Activated CD8-positive, alpha-beta memory T cell treated with anti-CD3 and anti-CD28 coated beads for 1 hour (primary cell): Measurements from ENCODE around the gene IQSEC2.
A peak's percentile ranks its signal among the peaks of the same experiment; 100 is the strongest.

Experiments
- DNase-seq, 2 donors: peaks; one replicate each; pipeline ENCODE4 v3.0.0-alpha.2; 2020; ENCODE audit warnings: low read depth in 1 of 2; ENCODE audit errors: extremely low read depth in 1 of 2

The IQSEC2 gene

DNA sequence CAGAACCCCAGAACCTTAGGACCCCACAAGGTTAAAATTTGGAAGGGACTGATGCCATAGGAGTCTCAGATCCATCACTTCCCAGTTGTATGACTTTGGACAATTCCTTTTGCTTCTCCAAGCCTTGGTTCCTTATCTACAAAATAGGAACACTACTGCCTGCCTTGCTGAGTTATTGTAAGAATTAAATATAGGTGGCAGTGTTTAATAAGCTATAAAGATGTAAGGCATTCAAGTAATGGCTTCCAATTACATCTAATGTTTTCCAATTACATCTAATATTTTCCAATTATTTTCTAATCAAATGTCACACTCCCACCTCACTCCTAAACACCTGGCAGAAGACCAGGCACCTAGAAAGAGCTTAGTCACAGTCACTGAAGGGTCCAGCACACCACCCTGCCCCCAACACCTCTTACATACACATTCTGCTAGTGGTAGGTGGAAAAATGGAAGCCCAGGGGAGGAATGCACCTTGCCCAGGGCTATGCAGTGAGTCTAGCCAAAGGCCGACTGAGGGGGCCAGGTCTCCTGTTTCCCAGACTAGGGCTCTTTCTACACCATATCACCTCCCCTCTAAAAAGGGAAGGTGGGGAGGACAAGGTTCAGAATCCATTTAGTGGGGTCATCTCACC is 31.9 kb downstream of the IQSEC2 start:
- DNase-seq: no peak

- no peak for DNase-seq
Observed at GRCh38 chrX:53247928-53248327, 33.5 kb downstream of the IQSEC2 start.

DNA sequence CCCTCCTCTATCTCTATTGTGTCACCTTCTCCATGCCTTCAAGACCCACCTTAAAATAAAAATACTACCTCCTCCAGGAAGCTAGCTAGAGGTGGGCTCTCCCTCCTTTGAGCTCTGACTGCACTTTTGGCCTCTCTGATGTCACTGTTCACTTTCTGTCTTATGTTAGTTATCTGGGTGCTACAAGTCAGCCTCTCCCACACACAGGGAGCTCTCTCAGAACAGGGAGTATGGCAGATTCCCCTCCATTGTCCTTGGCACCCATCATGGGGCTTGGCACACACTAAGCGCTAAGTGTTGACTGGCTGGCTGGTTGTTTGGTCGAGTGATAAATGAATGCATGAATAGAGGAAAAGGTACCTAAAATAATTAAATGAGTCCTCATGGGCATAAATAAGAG is 35.2 kb downstream of the IQSEC2 start:
- DNase-seq: no peak

DNA sequence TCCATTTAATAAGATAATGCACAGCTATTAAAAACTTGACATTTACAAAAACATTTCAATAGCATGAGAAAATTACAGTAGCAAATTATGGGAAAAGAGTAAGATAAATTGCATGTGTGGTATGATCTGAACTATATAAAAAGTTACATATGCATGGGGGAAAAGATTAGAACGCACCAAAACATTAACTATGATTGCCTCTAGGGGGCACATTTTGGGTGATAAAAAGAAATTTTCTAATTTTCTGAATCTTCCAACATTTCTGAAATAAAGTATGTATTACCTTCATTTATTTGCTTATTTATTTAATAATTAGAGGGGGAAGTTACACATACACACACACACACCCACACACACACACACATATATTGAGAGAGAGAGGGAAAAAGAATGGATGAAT is 36.8 kb downstream of the IQSEC2 start:
- no peak for DNase-seq

- DNase-seq: no peak
Observed at GRCh38 chrX:53242310-53242709, 39.1 kb downstream of the IQSEC2 start.

- no peak for DNase-seq
Observed at GRCh38 chrX:53241558-53241957, 39.8 kb downstream of the IQSEC2 start.

GRCh38 chrX:53239474-53239873 is 41.9 kb downstream of the IQSEC2 start:
- no peak for DNase-seq

GRCh38 chrX:53237056-53237455 is 44.3 kb downstream of the IQSEC2 start:
- no peak for DNase-seq

DNA sequence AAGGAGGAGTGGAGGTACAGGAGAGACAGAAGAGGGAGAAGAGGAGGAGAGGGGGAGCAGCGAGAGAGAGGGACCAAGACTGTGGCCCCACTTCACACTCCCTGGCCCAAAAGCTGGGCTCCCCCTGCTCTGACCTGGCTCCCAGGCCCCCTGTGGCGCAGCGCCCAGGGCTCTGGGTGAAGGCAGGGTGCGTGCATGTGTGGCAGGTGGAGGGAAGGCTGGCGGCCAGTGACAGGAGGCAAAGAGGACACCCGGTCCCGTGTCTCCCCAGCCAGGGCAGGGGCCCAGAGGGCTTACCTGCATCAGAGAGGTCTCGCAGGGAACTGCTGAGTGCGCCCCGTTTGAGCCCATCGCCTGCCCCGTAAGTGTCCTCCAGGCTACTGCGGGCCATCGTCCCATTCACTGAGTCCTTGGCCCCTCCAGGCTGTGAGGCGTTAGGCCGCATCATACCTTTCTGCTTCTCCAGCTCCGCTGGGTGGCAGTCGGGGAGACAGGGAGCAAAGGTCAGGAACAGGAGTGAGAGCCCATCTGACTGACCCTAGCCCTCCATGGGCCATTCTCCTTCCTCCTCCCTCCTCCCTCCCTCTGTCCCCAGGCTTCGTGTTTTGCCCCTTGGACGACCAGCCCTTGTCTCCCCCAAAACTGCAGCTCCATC is 45.2 kb downstream of the IQSEC2 start:
- DNase-seq: no peak

- DNase-seq: no peak
Observed at GRCh38 chrX:53235566-53235965, 45.8 kb downstream of the IQSEC2 start.

DNA sequence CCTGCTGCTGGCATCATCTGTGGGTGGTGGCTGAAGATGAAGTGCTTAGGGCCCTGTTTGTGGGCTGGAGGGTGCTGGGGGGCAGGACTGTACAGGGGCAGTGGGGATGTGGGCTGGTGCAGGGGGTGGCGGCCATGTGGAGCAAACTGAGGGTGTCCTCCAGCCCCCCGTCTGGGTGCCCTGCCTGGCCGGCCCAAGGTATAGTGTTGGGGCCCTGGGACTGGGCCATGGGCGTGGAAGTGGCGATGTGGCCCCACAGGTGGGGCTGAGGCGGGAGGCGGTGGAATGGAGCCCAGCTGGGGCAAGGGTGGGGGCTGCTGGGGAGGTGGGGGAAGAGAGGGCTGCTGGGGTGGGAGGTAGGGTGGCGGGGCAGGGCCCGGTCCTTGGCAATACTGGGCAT is 46.9 kb downstream of the IQSEC2 start:
- DNase-seq: no peak

DNA sequence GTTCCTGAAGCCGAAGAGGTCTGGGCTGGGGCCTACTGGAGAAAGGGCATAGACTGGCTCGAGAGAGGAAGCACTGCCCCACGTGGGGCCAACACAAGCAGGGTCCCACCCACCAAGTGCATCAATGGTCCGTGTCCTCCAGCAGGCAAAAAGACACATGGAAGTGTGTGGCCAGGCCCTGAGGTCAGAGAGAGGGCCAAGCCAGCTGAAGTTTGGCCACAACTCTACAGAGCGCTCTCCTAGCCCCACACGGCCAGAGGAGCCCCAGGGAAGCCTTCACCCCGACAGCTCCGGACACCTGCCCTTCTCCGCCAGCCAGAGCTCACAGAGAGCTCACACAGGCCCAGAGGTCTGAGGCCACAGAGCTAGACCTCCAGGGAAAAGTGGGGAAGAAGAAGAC is 47.8 kb downstream of the IQSEC2 start:
- no peak for DNase-seq

DNA sequence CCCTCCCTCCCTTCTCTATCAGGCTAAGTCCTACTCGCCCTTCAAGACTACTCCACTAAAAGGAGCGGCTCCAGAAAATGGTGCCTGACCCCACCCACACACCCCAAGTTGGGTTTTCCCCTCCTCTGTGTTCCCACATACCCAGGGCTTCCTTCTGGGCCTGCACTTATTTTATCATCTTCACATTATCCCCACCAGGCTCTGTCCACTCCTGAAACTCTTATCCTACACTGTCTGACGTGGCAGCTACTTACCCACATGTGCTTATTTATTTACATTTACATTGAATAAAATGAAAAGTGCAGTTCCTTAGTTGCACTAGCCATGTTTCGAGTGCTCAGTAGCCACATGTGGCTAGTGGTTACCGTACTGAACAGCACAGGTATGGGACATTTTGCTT is 51.3 kb downstream of the IQSEC2 start:
- no peak for DNase-seq

- no peak for DNase-seq
Observed at GRCh38 chrX:53227224-53227765, 54.1 kb downstream of the IQSEC2 start.

- DNase-seq: peak; percentile 71 to 89
Observed at GRCh38 chrX:53224860-53225797, 56.3 kb downstream of the IQSEC2 start, which contains the start of gene KDM5C. Gene KDM5C, minus strand, starts transcription at chrX:53225207. Its CDS starts 318 bp downstream, at chrX:53224889.

DNA sequence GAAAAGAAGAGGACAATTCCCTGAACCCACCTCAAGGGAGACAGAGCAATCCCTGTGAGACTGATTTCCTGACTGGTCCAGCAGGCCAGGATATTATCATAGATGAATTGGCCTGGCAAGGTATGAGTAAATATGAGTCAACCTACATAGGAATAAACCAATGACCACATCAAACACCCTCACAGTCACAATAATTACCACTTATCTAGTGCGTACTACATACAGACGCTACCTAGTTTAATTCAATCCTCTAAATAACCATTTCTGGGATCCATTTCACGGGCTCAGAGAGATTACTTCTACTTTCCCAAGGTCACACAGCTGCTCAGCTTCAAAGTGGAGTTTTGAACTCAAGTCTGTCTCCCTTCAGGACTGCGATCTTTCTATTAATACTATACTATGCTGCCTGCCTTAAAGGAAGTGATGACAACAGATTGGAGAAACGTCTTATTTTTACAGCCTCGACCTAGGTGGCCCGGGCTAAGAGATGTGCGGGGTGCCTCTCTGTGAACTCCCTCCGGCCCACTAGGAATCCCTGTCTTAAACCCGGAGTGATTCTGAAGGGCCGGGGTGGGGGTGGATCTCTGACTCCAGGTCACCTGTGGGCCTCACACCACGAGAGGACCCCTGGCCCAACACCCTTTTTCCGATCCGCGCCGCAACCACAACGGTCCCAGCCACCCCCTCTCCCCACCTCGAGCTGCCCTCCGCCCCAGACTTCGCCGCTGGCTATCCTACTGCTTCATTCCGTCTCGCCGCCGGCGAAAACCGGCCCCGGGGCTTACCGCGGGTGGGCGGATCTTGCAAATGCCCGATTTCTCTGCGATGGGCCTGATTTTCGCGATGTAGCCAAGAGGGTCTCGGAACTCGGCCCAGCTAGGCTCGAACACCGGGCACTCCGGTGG is 57.2 kb downstream of the IQSEC2 start:
- DNase-seq: no peak

DNA sequence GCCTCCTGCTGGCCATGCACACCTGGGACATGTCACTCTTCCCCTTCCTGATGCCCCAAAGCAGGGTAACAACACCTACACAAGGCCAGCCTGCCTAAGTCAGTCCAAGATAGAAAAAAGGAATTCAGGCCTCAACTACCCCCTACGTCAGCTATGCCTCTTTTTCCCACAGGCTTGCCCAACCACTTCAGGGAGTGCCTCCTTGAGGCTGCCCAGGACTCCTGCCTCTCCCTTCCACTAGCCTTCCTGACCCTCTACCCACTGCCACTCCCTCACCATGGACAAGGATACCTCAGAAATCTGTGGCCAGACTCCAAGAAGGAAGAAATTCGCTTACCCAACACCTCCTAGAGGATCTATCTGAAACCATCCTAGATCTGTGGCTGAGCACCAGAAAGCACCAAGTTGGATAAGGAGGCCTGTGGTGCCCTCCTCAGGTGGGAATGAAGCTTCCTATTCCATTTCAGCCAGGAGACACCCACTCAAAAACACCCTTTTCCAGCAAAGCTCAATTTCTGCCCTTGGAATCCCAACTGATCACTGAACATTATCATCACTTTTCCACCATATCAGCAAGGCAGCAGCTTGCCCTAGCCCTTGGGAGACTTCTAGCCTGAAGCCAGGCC is 58.2 kb downstream of the IQSEC2 start:
- no peak for DNase-seq
